GM18951 (cell line): ENCODE data around the gene EML1.

Experiments
- POLR2A ChIP-seq: IDR thresholded peaks from 4 replicates; pipeline ENCODE4 v1.6.1; 2011; ENCODE audit warnings: mild to moderate bottlenecking; ENCODE audit not compliant: insufficient read length, insufficient read depth; ENCODE audit errors: extremely low read depth
- in situ Hi-C: fragments of 300-500 bp; cut with MboI; formaldehyde crosslinking; loops from one replicate; pipeline ENCODE4 v1.12.0; 2022; ENCODE audit warnings: low sequenced_read_pairs, mixed read lengths, inconsistent platforms; ENCODE audit not compliant: unreplicated experiment

EML1 gene

GRCh38 chr14:99807413-99808153, 14.4 kb downstream of the EML1 start:
- in situ Hi-C loops: no loop called here
- no peak for TF ChIP-seq POLR2A

- in situ Hi-C loops: no loop called here
- TF ChIP-seq POLR2A: no peak
Measured at GRCh38 chr14:99808154-99808505, 14.9 kb downstream of the EML1 start.

DNA sequence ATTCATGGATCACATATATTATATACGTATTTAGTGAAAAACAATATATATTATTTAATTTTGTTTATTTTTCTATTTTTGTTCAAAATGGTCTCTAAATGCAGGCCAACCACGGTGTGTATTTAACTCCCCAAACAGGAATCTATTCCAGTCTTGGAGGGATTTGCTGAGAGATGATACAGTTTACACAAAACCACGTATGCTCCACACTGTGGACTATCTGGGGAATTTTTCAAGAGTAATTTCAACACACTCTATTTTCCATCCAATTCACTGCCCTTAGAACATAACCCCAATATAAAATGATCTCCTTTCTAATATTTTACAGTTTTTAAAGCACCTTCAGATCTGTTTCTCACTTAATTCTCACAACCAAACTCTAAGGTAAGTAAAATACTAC, 15.3 kb downstream of the EML1 start:
- in situ Hi-C loops: no loop called here
- no peak for TF ChIP-seq POLR2A

GRCh38 chr14:99809360-99809759, 16.1 kb downstream of the EML1 start:
- no peak for TF ChIP-seq POLR2A
- in situ Hi-C loops: no loop called here

- in situ Hi-C loops: no loop called here
- TF ChIP-seq POLR2A: no peak
Measured at GRCh38 chr14:99809859-99810558, 16.8 kb downstream of the EML1 start.

DNA sequence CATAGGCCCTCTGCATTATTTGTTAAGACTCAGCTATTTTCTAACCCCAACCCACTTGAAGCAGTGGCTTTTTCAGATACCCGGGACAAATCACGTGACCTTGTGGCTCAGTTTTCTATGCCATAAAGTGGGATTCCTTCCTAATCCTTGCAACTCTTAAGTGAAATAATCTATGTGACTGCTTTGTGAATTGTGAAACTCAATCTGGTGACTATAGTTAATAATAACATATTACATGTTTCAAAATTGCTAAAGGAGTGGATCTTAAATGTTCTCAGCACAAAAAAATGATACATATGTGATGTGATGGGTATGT, 17.3 kb downstream of the EML1 start:
- no peak for TF ChIP-seq POLR2A
- in situ Hi-C loops: no loop called here

DNA sequence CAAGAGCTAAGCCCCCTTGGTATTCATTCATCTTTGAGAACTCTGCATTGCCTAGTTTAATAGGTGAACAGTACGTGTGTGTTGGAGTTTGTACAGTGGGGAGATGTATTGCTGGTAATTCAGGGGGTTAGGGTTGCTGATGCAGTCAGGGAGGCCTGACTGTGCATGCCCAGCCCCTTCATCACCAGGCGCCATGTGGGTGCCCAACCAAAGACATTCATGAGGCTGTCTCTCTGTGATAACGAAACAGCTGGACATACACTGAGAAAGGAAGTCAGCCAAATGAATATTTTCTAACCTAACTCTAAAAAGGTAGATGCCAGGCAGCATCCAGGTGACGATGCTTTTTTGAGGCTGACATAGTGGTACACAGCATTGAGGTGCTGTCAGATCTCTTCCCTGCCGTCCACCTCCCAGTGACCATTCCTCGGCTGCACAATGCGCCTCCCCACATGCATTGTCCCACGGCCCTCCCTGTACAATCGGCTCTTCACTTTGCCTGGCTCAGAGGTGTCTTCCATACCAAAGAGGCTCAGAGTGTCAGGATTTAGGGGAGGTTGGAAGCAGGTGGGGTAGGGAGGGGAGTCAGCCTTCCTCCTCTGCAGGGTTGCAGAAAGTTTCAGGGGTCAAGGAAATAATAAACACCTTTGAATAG, 19.0 kb downstream of the EML1 start:
- no peak for TF ChIP-seq POLR2A
- in situ Hi-C loops: no loop called here

GRCh38 chr14:99812892-99813291, 19.7 kb downstream of the EML1 start:
- TF ChIP-seq POLR2A: no peak
- in situ Hi-C loops: no loop called here

DNA sequence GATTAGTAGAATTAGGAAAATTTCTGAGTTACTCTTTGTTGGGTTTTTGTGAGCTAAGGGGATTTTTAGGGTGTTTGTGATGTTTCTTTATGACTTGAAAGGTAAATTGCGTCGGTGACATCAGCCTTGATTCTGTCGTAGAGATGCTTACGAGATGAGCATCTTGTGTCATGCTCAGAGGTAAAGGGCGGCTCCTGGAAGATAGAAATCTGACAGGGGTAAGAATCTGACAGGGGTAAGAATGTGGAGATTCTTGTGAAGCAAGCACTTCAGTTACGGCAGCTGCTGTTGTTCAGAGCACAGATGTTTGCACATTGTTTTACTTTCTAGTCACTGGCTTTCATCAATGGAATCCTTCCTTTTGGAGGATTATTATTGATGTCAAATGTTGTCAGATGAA, 22.5 kb downstream of the EML1 start:
- no peak for TF ChIP-seq POLR2A
- in situ Hi-C loops: no loop called here

- in situ Hi-C loops: no loop called here
- no peak for TF ChIP-seq POLR2A
Measured at GRCh38 chr14:99816217-99816616, 23.0 kb downstream of the EML1 start.

- in situ Hi-C loops: no loop called here
- TF ChIP-seq POLR2A: no peak
Measured at GRCh38 chr14:99816642-99817041, 23.4 kb downstream of the EML1 start.

- no peak for TF ChIP-seq POLR2A
- in situ Hi-C loops: no loop called here
Measured at GRCh38 chr14:99817331-99817730, 24.1 kb downstream of the EML1 start.

GRCh38 chr14:99818503-99819036, 25.4 kb downstream of the EML1 start:
- TF ChIP-seq POLR2A: no peak
- in situ Hi-C loops: no loop called here

- in situ Hi-C loops: no loop called here
- TF ChIP-seq POLR2A: no peak
Measured at GRCh38 chr14:99819514-99819913, 26.3 kb downstream of the EML1 start.
